NCI-H510A treated with DMSO at 0.1 percent for 48 hours (cell line): ENCODE results near the gene SORL1.

Source experiments
- DNase-seq: peaks from one replicate; lab custom pipeline; 2025; lab: John Stamatoyannopoulos, UW

Gene SORL1

GRCh38 chr11:121508449-121508848 is 56.3 kb downstream of the SORL1 start:
- no peak for DNase-seq

- DNase-seq = no peak
Measured at GRCh38 chr11:121510438-121510837, 58.3 kb downstream of the SORL1 start.

- no peak for DNase-seq
Measured at GRCh38 chr11:121512468-121513465, 60.7 kb downstream of the SORL1 start.

- no peak for DNase-seq
Measured at GRCh38 chr11:121513807-121514206, 61.7 kb downstream of the SORL1 start.

GRCh38 chr11:121514432-121515334 is 62.6 kb downstream of the SORL1 start:
- DNase-seq = no peak

GRCh38 chr11:121515335-121515671 is 63.2 kb downstream of the SORL1 start:
- no peak for DNase-seq

GRCh38 chr11:121517996-121518395 is 65.9 kb downstream of the SORL1 start:
- DNase-seq = no peak

- DNase-seq = no peak
Measured at GRCh38 chr11:121520243-121521144, 68.4 kb downstream of the SORL1 start.

- DNase-seq = no peak
Measured at GRCh38 chr11:121521145-121522042, 69.3 kb downstream of the SORL1 start.

GRCh38 chr11:121522043-121522941 is 70.2 kb downstream of the SORL1 start:
- DNase-seq = no peak

- DNase-seq = no peak
Measured at GRCh38 chr11:121523581-121524232, 71.6 kb downstream of the SORL1 start.

GRCh38 chr11:121524233-121524631 is 72.1 kb downstream of the SORL1 start:
- no peak for DNase-seq

- no peak for DNase-seq
Measured at GRCh38 chr11:121525376-121525775, 73.3 kb downstream of the SORL1 start.

- DNase-seq = no peak
Measured at GRCh38 chr11:121530257-121530656, 78.1 kb downstream of the SORL1 start.

- no peak for DNase-seq
Measured at GRCh38 chr11:121533601-121534000, 81.5 kb downstream of the SORL1 start.

GRCh38 chr11:121534131-121535093 is 82.3 kb downstream of the SORL1 start:
- no peak for DNase-seq

GRCh38 chr11:121535129-121535796 is 83.1 kb downstream of the SORL1 start:
- DNase-seq = no peak
